HepG2 (cell line): ENCODE measurements around the gene GGT1. TPM values are rescaled to one million over a fixed set of nuclear protein-coding genes. Genes with fewer than 3 reads are reported as not detected.

Experiments
- ATF2 ChIP-seq: sonication (generic); formaldehyde crosslinking; IDR thresholded peaks from 2 replicates; pipeline ENCODE4 v1.4.0; 2020; ENCODE audit warnings: missing genetic modification reagents
- MXD3 ChIP-seq: IDR thresholded peaks from 2 replicates; pipeline ENCODE4 v1.6.1; 2016; ENCODE audit warnings: mild to moderate bottlenecking, missing biosample characterization, missing genetic modification reagents
- ZBTB40 ChIP-seq, 2 experiments: fragments of 450-650 bp in 1 of 2; sonication (generic) in 1 of 2; formaldehyde crosslinking in 1 of 2; IDR thresholded peaks; 2 replicates each; pipeline versions ENCODE4 v1.6.1 to v1.8.0; 2016 to 2022; ENCODE audit warnings: antibody characterized with exemption in 1 of 2, mild to moderate bottlenecking in 1 of 2, missing genetic modification reagents in 1 of 2
- ZNF337 ChIP-seq: sonication (generic); formaldehyde crosslinking; IDR thresholded peaks from 2 replicates; pipeline ENCODE4 v1.5.1; 2020; ENCODE audit warnings: missing genetic modification reagents, low read depth, mild to moderate bottlenecking, borderline replicate concordance
- ZNF609 ChIP-seq: sonication (generic); formaldehyde crosslinking; IDR thresholded peaks from 2 replicates; pipeline ENCODE4 v1.4.0; 2020; ENCODE audit warnings: mild to moderate bottlenecking, missing genetic modification reagents, borderline replicate concordance
- polyA plus RNA-seq, 8 experiments: library from polyadenylated mRNA; depleted of rRNA in 3 of 8; stranded (reverse) in 7 of 8; unstranded in 1 of 8; fragments of >200 nt; fragmentation: Illumina TruSeq in 4 of 8; extraction: Trizol in 4 of 8; gene quantifications; 2 replicates each; pipeline versions ENCODE4 v1.2.1 to v1.2.3, GENCODE V29; 2011 to 2016; ENCODE audit warnings: low read depth in 4 of 8, missing spikeins in 1 of 8, mixed read lengths in 1 of 8; ENCODE audit not compliant: insufficient read depth in 1 of 8
- total RNA-seq, 5 experiments: library from RNA; depleted of rRNA; stranded (reverse); fragments of >200 nt; fragmentation: Illumina TruSeq; extraction: Trizol; gene quantifications; 2 replicates each; pipeline ENCODE4 v1.2.3, GENCODE V29; 2016; ENCODE audit warnings: low read depth in 1 of 5

GGT1 gene
- total and polyA plus RNA-seq, 2 of the 13 experiments (the other 11 are each of a cell fraction or from before 2014, with no cell fraction given): 29.9 to 103 TPM

- TF ChIP-seq ZNF609 (CRISPR knock-in tag): peak; percentile 36; the same call in 1 of the 2 replicates
- peak; percentile 92; the same call in 1 of the 2 replicates for TF ChIP-seq ZNF337 (CRISPR knock-in tag)
- TF ChIP-seq MXD3 (CRISPR knock-in tag): peak; percentile 85
- peak; percentile 77 for TF ChIP-seq ATF2 (CRISPR knock-in tag)
- peak; percentile 76 for TF ChIP-seq ZBTB40 (IDR thresholded peaks at IDR 0.05)
- TF ChIP-seq ZBTB40 (CRISPR knock-in tag; IDR thresholded peaks at IDR 0.05): peak; percentile 86
These were observed 47.6 kb upstream of the GGT1 start, which contains the start of gene SNRPD3 (continued) for GRCh38 chr22:24555165-24556039.
